Mucosa of descending colon (tissue), 3 donors: ENCODE results near the gene LCN10. TPM values are rescaled to one million over a fixed set of nuclear protein-coding genes. Genes with fewer than 3 reads are reported as not detected.

ENCODE experiments used
- ATAC-seq: fragments of 200-7000 bp; cut with Tn5 transposase; one replicate; pipeline ENCODE4 v1.9.1; 2020; ENCODE audit warnings: mild to moderate bottlenecking, moderate library complexity
- DNase-seq, 3 donors: peaks; one replicate each; pipeline ENCODE4 v3.0.0-alpha.2; 2020
- H3K36me3 ChIP-seq: fragments of 200-600 bp; one replicate; pipeline ENCODE4 v1.8.0; 2021; ENCODE audit warnings: low read depth, mild to moderate bottlenecking
- H3K4me1 ChIP-seq: fragments of 200-600 bp; one replicate; pipeline ENCODE4 v1.8.0; 2021; ENCODE audit warnings: low read depth, mild to moderate bottlenecking
- H3K4me3 ChIP-seq: fragments of 200-600 bp; one replicate; pipeline ENCODE4 v1.8.0; 2021; ENCODE audit warnings: mild to moderate bottlenecking
- H3K9me3 ChIP-seq: fragments of 200-600 bp; one replicate; pipeline ENCODE4 v1.8.0; 2021; ENCODE audit warnings: mild to moderate bottlenecking
- intact Hi-C, 2 donors: fragments of 100-400 bp; cut with DNase I in 1 of 2; cut with micrococcal nuclease in 1 of 2; formaldehyde crosslinking; loops; one replicate each; pipeline versions ENCODE4 v1.11.0 to v1.11.1; 2022; cut with DNase I, micrococcal nuclease
- total RNA-seq, 3 donors: library from RNA; stranded (reverse); fragmentation: NEBNext Ultra II Directional in 2 of 3; extraction: Animal tissue kit (Norgen Biotek cat#: 25700) in 2 of 3; gene quantifications; one replicate each; pipeline versions ENCODE4 v1.2.1 to v1.2.4, GENCODE V29; 2021 to 2023
- TF ChIP-seq, protein P1 (sequence below): fragments of 200-600 bp; IDR thresholded peaks from one replicate; pipeline ENCODE4 v1.8.0; 2022; ENCODE audit warnings: antibody characterized with exemption, mild to moderate bottlenecking
- donor health status: DM: no; HTN: no; CAD: no; lungs with moderate emphysema.
- donor health status: DM: no; HTN: no; CAD: no.
- donor health status: DM: no; HTN: yes; CAD: no.

LCN10 gene
- total RNA-seq, 3 donors from 2014 or later: 0.12 to 5.1 (median 2.7) TPM

DNA sequence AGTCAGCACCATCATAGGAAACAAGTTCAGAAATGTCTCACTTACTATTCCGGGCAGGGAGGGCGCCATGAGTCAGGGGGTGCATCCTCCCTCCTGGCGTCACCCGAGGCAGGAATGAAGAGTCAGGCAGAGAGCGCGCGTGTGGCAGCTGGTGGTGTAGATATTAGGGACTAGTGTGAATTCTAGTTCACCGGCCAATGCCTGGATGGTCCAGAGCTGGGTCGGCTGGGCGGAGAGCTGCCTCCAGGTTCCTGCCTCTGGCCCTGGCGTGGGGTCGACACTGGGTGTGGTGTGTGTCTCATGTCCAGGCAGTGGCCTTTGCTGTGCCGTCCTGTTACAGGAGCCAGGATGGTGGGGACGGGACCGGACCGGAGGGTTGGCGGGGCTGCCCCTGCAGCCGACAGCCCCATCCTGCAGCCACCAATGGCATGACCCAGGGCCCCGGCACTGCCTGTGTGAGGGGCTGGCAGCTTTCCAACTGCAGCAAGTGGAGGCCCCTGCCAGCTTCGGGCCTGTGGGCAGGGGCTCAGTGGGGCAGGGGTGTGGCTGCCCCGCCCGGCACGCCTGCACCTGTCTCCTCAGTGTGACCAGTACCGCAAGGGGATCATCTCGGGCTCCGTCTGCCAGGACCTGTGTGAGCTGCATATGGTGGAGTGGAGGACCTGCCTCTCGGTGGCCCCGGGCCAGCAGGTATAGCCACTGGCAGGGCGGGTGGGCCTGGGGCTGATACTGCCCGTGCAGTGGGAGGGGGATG, 21.2 kb downstream of the LCN10 start:
- DNase-seq: no peak
- peak; percentile 3 for ATAC-seq
- no peaks in the 10 kb centered on the region for H3K36me3 ChIP-seq
- H3K4me3 ChIP-seq: no peak overlapping the region
- TF ChIP-seq, protein P1, sequence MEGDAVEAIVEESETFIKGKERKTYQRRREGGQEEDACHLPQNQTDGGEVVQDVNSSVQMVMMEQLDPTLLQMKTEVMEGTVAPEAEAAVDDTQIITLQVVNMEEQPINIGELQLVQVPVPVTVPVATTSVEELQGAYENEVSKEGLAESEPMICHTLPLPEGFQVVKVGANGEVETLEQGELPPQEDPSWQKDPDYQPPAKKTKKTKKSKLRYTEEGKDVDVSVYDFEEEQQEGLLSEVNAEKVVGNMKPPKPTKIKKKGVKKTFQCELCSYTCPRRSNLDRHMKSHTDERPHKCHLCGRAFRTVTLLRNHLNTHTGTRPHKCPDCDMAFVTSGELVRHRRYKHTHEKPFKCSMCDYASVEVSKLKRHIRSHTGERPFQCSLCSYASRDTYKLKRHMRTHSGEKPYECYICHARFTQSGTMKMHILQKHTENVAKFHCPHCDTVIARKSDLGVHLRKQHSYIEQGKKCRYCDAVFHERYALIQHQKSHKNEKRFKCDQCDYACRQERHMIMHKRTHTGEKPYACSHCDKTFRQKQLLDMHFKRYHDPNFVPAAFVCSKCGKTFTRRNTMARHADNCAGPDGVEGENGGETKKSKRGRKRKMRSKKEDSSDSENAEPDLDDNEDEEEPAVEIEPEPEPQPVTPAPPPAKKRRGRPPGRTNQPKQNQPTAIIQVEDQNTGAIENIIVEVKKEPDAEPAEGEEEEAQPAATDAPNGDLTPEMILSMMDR: no peak
- intact Hi-C loops: no loop called here
- H3K9me3 ChIP-seq: no peaks in the 10 kb centered on the region
- peaks cover 12% of the 10 kb centered on the region for H3K4me1 ChIP-seq

DNA sequence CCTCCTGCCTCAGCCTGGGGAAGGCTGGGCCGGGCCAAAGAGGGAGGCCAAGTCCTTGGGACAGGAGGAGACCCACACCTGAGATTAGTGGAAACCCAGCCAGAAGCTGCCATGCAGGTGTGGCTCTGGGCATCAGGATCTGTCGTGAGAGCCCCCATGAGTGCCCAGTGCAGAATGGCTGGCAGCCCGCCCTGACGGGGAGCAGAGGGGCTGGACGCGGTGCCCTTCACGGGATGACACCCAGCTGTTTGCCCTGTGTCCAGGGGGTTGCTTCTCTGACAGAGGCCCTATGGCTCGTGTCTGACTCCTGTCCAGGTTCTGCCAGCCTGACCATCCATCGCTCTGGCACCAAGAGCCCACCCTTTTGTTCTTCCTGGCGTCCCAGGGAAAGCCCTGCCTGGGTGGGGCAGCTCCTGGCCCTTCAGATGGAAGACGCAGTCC, 21.8 kb downstream of the LCN10 start:
- TF ChIP-seq, protein P1: no peak
- H3K4me3 ChIP-seq: no peak overlapping the region
- intact Hi-C loops: no loop called here
- ATAC-seq: no peak
- DNase-seq: no peak
- H3K9me3 ChIP-seq: no peaks in the 10 kb centered on the region
- no peaks in the 10 kb centered on the region for H3K36me3 ChIP-seq
- peaks cover 6% of the 10 kb centered on the region for H3K4me1 ChIP-seq

DNA sequence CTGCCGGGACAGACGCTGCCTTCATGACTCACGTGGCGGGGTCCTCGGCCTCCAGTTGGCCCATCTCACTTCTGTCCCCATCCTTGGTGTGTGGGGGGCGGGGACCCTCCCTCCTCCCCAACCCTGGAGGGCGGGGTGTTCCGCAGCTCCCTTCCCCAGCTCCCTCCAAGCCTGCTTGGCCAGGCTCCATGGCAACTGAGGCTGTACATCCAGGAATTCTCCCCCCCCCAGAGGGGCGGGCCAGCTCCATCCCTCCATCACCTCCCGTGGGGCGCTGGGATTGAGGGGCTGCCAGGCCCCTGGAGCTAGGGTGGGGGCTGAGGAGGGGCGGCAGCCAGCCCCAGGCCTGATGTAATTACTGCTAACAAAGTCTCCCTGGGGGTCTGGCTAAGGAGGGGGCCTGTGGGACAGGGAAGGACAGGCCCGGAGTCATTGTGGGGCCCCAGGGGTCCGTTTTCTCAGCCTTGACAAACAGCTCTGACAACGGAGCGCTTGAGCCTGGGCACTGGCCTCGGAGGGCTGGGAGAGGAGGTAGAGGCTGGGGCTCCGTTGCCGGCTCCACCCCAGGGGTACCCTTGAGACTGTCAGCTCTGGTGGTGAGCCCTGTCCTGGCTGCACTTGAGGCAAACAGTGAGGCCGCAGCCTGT, 22.4 kb downstream of the LCN10 start:
- ATAC-seq: no peak
- Histone ChIP-seq H3K36me3 (no peaks in the 10 kb centered on the region), H3K4me1 (peaks cover 6% of the 10 kb centered on the region), H3K9me3 (no peaks in the 10 kb centered on the region), H3K4me3 (no peak overlapping the region)
- TF ChIP-seq, protein P1: no peak
- DNase-seq: no peak
- intact Hi-C loops: no loop called here

GRCh38 chr9:136719195-136719880, 23.4 kb downstream of the LCN10 start:
- TF ChIP-seq, protein P1: no peak
- ATAC-seq: peak; percentile 50
- DNase-seq: no peak
- H3K36me3 ChIP-seq: no peaks in the 10 kb centered on the region
- intact Hi-C loops: no loop called here
- H3K4me1 ChIP-seq: peaks cover 6% of the 10 kb centered on the region
- H3K9me3 ChIP-seq: no peaks in the 10 kb centered on the region
- no peak overlapping the region for H3K4me3 ChIP-seq

DNA sequence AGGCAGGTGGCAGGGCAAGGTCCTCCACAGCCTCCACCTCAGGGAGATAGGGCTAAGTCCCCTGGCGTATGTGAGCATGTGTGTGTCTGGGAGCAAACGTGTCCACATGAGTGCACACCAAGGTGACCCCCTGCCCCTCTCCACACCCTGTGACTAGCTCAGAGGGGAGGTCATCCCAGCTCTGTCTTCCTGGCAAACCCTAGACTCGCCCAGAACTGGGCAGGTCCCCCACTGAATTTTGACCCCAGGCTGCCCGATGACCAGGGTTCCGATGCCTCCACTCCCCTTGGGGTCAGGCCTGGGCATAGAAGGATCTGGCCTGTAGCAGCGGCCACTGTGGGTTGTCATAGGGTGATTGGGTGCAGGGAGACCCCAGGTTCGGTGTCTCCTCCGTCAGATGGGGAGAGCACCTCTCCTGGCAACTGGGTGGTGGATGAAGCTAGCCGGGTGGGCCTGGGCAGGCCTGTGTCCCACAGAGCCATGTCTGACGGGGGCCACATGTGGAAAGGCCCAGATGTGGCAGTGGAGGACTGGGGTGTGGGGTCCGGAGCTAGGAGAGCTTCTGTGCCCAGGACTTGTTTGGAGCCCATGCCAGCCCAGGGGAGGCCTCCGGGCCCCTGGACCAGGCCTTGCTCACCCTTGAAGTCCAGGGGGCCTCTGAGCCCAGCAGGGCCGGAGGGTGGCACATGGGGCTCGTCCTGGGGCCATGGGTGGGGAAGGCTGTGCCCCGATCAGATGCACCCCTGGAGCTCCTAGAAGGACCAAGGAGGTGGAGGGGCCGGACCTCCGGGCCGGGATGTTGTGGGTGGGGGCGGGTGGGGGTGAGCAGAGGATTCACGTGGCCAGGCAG, 24.2 kb downstream of the LCN10 start:
- intact Hi-C loops: no loop called here
- H3K36me3 ChIP-seq: no peaks in the 10 kb centered on the region
- peaks cover 6% of the 10 kb centered on the region for H3K4me1 ChIP-seq
- no peaks in the 10 kb centered on the region for H3K9me3 ChIP-seq
- TF ChIP-seq, protein P1: no peak
- H3K4me3 ChIP-seq: no peak overlapping the region
- ATAC-seq: no peak
- no peak for DNase-seq
